ENCODE results near the gene TIMP3. TPM values are rescaled to one million over a fixed set of nuclear protein-coding genes. Genes with fewer than 3 reads are reported as not detected.

Gene TIMP3
- total RNA-seq, 1 donor from 2014 or later, result 37.3 TPM

GRCh38 chr22:32758866-32759385 is 42.6 kb upstream of the TIMP3 start:
- Mint-ChIP-seq H3K4me1 (ENCODE audit: unreplicated experiment) (peaks cover 12% of the 10 kb centered on the region), H3K27me3 (ENCODE audit: unreplicated experiment) (no peaks in the 10 kb centered on the region), H3K4me3 (ENCODE audit: unreplicated experiment) (no peak overlapping the region), H3K9me3 (ENCODE audit: unreplicated experiment) (no peaks in the 10 kb centered on the region), H3K27ac (ENCODE audit: unreplicated experiment) (no peak overlapping the region), H3K36me3 (ENCODE audit: unreplicated experiment) (no peaks in the 10 kb centered on the region)
- DNase-seq (ENCODE audit: extremely low spot score, unreplicated experiment), result no peak
- TF ChIP-seq CTCF (IDR thresholded peaks at IDR 0.05), result no peak

- DNase-seq (ENCODE audit: extremely low spot score, unreplicated experiment), result no peak
- H3K27ac Mint-ChIP-seq (ENCODE audit: unreplicated experiment), result no peak overlapping the region
- TF ChIP-seq CTCF (IDR thresholded peaks at IDR 0.05), result no peak
- H3K27me3 Mint-ChIP-seq (ENCODE audit: unreplicated experiment), result no peaks in the 10 kb centered on the region
- H3K36me3 Mint-ChIP-seq (ENCODE audit: unreplicated experiment), result no peaks in the 10 kb centered on the region
- H3K9me3 Mint-ChIP-seq (ENCODE audit: unreplicated experiment), result no peaks in the 10 kb centered on the region
- H3K4me1 Mint-ChIP-seq (ENCODE audit: unreplicated experiment), result peaks cover 18% of the 10 kb centered on the region
- no peak overlapping the region for H3K4me3 Mint-ChIP-seq (ENCODE audit: unreplicated experiment)
These were observed 41.1 kb upstream of the TIMP3 start for GRCh38 chr22:32760396-32760795.

- no peak overlapping the region for H3K4me3 Mint-ChIP-seq (ENCODE audit: unreplicated experiment)
- no peaks in the 10 kb centered on the region for H3K36me3 Mint-ChIP-seq (ENCODE audit: unreplicated experiment)
- no peak for DNase-seq (ENCODE audit: extremely low spot score, unreplicated experiment)
- no peak overlapping the region for H3K27ac Mint-ChIP-seq (ENCODE audit: unreplicated experiment)
- TF ChIP-seq CTCF (IDR thresholded peaks at IDR 0.05), result no peak
- no peaks in the 10 kb centered on the region for H3K9me3 Mint-ChIP-seq (ENCODE audit: unreplicated experiment)
- H3K4me1 Mint-ChIP-seq (ENCODE audit: unreplicated experiment), result peaks cover 18% of the 10 kb centered on the region
- H3K27me3 Mint-ChIP-seq (ENCODE audit: unreplicated experiment), result no peaks in the 10 kb centered on the region
These were observed 40.7 kb upstream of the TIMP3 start for GRCh38 chr22:32760815-32761214.

- Mint-ChIP-seq H3K27ac (ENCODE audit: unreplicated experiment) (no peak overlapping the region), H3K36me3 (ENCODE audit: unreplicated experiment) (no peaks in the 10 kb centered on the region), H3K27me3 (ENCODE audit: unreplicated experiment) (no peaks in the 10 kb centered on the region), H3K9me3 (ENCODE audit: unreplicated experiment) (no peaks in the 10 kb centered on the region), H3K4me1 (ENCODE audit: unreplicated experiment) (peaks cover 18% of the 10 kb centered on the region), H3K4me3 (ENCODE audit: unreplicated experiment) (no peak overlapping the region)
- no peak for TF ChIP-seq CTCF (IDR thresholded peaks at IDR 0.05)
- DNase-seq (ENCODE audit: extremely low spot score, unreplicated experiment), result no peak
These were observed 40.1 kb upstream of the TIMP3 start for GRCh38 chr22:32761251-32761903.

GRCh38 chr22:32764330-32765131 is 37.0 kb upstream of the TIMP3 start:
- Mint-ChIP-seq H3K9me3 (ENCODE audit: unreplicated experiment) (no peaks in the 10 kb centered on the region), H3K4me1 (ENCODE audit: unreplicated experiment) (peaks cover 18% of the 10 kb centered on the region), H3K36me3 (ENCODE audit: unreplicated experiment) (no peaks in the 10 kb centered on the region), H3K27me3 (ENCODE audit: unreplicated experiment) (no peaks in the 10 kb centered on the region), H3K4me3 (ENCODE audit: unreplicated experiment) (no peak overlapping the region), H3K27ac (ENCODE audit: unreplicated experiment) (peak overlapping the region; percentile 49)
- no peak for DNase-seq (ENCODE audit: extremely low spot score, unreplicated experiment)
- no peak for TF ChIP-seq CTCF (IDR thresholded peaks at IDR 0.05)
